GM21619 (cell line): Measurements from ENCODE around the gene ZFR.

Experiments
- ATAC-seq: cut with Tn5 transposase; IDR thresholded peaks from one replicate; pipeline ENCODE4 v1.9.1; 2021; ENCODE audit not compliant: unreplicated experiment

The ZFR gene

GRCh38 chr5:32365623-32366022, 78.9 kb downstream of the ZFR start:
- ATAC-seq, result no peak

- ATAC-seq, result no peak
Observed at GRCh38 chr5:32363030-32363429, 81.5 kb downstream of the ZFR start.

GRCh38 chr5:32362527-32362926, 82.0 kb downstream of the ZFR start:
- ATAC-seq, result no peak

GRCh38 chr5:32360906-32361305, 83.6 kb downstream of the ZFR start:
- no peak for ATAC-seq

GRCh38 chr5:32358611-32359010, 85.9 kb downstream of the ZFR start:
- no peak for ATAC-seq

GRCh38 chr5:32357658-32358057, 86.9 kb downstream of the ZFR start:
- no peak for ATAC-seq

- no peak for ATAC-seq
Observed at GRCh38 chr5:32355686-32356085, 88.9 kb downstream of the ZFR start.

- no peak for ATAC-seq
Observed at GRCh38 chr5:32353420-32353819, 91.1 kb downstream of the ZFR start.

- no peak for ATAC-seq
Observed at GRCh38 chr5:32352685-32353084, 91.9 kb downstream of the ZFR start.

- no peak for ATAC-seq
Observed at GRCh38 chr5:32346869-32347268, 97.7 kb downstream of the ZFR start.

GRCh38 chr5:32343058-32343672, 101.4 kb downstream of the ZFR start:
- no peak for ATAC-seq

GRCh38 chr5:32342656-32343055, 101.9 kb downstream of the ZFR start:
- no peak for ATAC-seq

- no peak for ATAC-seq
Observed at GRCh38 chr5:32339878-32340277, 104.7 kb downstream of the ZFR start.

GRCh38 chr5:32339198-32339597, 105.3 kb downstream of the ZFR start:
- no peak for ATAC-seq

- ATAC-seq, result no peak
Observed at GRCh38 chr5:32332966-32333365, 111.6 kb downstream of the ZFR start.

- ATAC-seq, result no peak
Observed at GRCh38 chr5:32332361-32332760, 112.2 kb downstream of the ZFR start.

GRCh38 chr5:32331935-32332274, 112.6 kb downstream of the ZFR start:
- ATAC-seq, result no peak

- no peak for ATAC-seq
Observed at GRCh38 chr5:32331217-32331934, 113.2 kb downstream of the ZFR start.

GRCh38 chr5:32330126-32330971, 114.2 kb downstream of the ZFR start:
- ATAC-seq, result no peak

- peak; percentile 78 for ATAC-seq
Observed at GRCh38 chr5:32329395-32329834, 115.1 kb downstream of the ZFR start.

- ATAC-seq, result no peak
Observed at GRCh38 chr5:32326216-32326772, 118.2 kb downstream of the ZFR start.

GRCh38 chr5:32325616-32326015, 118.9 kb downstream of the ZFR start:
- ATAC-seq, result no peak
